Mesothelial cell of epicardium (in vitro differentiated cells): ENCODE measurements around the gene NCF2. TPM values are rescaled to one million over a fixed set of nuclear protein-coding genes. Genes with fewer than 3 reads are reported as not detected.

ENCODE experiments used
- DNase-seq, 2 experiments: peaks; one replicate each; pipeline ENCODE4 v3.0.0; 2021; ENCODE audit warnings: low spot score in 2 of 2; ENCODE audit not compliant: unreplicated experiment in 2 of 2
- H3K27ac Mint-ChIP-seq: 2 replicates; pipeline ENCODE4 v1.8.0; 2021; ENCODE audit warnings: mixed read lengths
- H3K27me3 Mint-ChIP-seq: 2 replicates; pipeline ENCODE4 v1.8.0; 2021; ENCODE audit warnings: low read depth, mixed read lengths
- H3K36me3 Mint-ChIP-seq: 2 replicates; pipeline ENCODE4 v1.8.0; 2021; ENCODE audit warnings: mixed read lengths
- H3K4me1 Mint-ChIP-seq: 2 replicates; pipeline ENCODE4 v1.8.0; 2021; ENCODE audit warnings: mixed read lengths
- H3K4me3 Mint-ChIP-seq: 2 replicates; pipeline ENCODE4 v1.8.0; 2021; ENCODE audit warnings: mild to moderate bottlenecking, moderate library complexity, mixed read lengths
- H3K9me3 Mint-ChIP-seq: 2 replicates; pipeline ENCODE4 v1.8.0; 2021; ENCODE audit warnings: mixed read lengths
- CTCF ChIP-seq: fragments of 200-600 bp; sonication (generic); IDR thresholded peaks from one replicate; pipeline ENCODE4 v1.5.0; 2021; ENCODE audit warnings: antibody characterized with exemption; ENCODE audit not compliant: unreplicated experiment
- total RNA-seq: library from RNA; stranded (reverse); gene quantifications from 3 replicates; pipeline ENCODE4 v1.2.1, GENCODE V29; 2021

NCF2 gene
- total RNA-seq, 1 donor from 2014 or later, result not detected

GRCh38 chr1:183551924-183552323 lies 38.3 kb downstream of the NCF2 start:
- Mint-ChIP-seq H3K9me3 (no peaks in the 10 kb centered on the region), H3K27ac (no peak overlapping the region), H3K27me3 (no peaks in the 10 kb centered on the region), H3K4me3 (no peak overlapping the region), H3K36me3 (peaks cover 23% of the 10 kb centered on the region), H3K4me1 (peaks cover 5% of the 10 kb centered on the region)
- no peak for DNase-seq
- no peak for TF ChIP-seq CTCF

- Mint-ChIP-seq H3K4me3 (no peak overlapping the region), H3K9me3 (no peaks in the 10 kb centered on the region), H3K27ac (no peak overlapping the region), H3K4me1 (peaks cover 5% of the 10 kb centered on the region), H3K27me3 (no peaks in the 10 kb centered on the region), H3K36me3 (peaks cover 27% of the 10 kb centered on the region)
- no peak for DNase-seq
- TF ChIP-seq CTCF, result no peak
Observed at GRCh38 chr1:183550915-183551314, 39.3 kb downstream of the NCF2 start.

- no peaks in the 10 kb centered on the region for H3K27me3 Mint-ChIP-seq
- peaks cover 34% of the 10 kb centered on the region for H3K36me3 Mint-ChIP-seq
- no peak for DNase-seq
- H3K27ac Mint-ChIP-seq, result no peak overlapping the region
- no peak for TF ChIP-seq CTCF
- peaks cover 2% of the 10 kb centered on the region for H3K4me1 Mint-ChIP-seq
- H3K4me3 Mint-ChIP-seq, result no peak overlapping the region
- H3K9me3 Mint-ChIP-seq, result no peaks in the 10 kb centered on the region
Observed at GRCh38 chr1:183548116-183548515, 42.1 kb downstream of the NCF2 start.

GRCh38 chr1:183546427-183546826 lies 43.8 kb downstream of the NCF2 start:
- no peak for DNase-seq
- peaks cover 2% of the 10 kb centered on the region for H3K4me1 Mint-ChIP-seq
- no peak overlapping the region for H3K27ac Mint-ChIP-seq
- peaks cover 32% of the 10 kb centered on the region for H3K36me3 Mint-ChIP-seq
- no peak overlapping the region for H3K4me3 Mint-ChIP-seq
- H3K9me3 Mint-ChIP-seq, result no peaks in the 10 kb centered on the region
- no peak for TF ChIP-seq CTCF
- no peaks in the 10 kb centered on the region for H3K27me3 Mint-ChIP-seq

- TF ChIP-seq CTCF, result no peak
- Mint-ChIP-seq H3K4me1 (peaks cover 2% of the 10 kb centered on the region), H3K4me3 (no peak overlapping the region), H3K9me3 (no peaks in the 10 kb centered on the region), H3K36me3 (peaks cover 29% of the 10 kb centered on the region), H3K27me3 (no peaks in the 10 kb centered on the region), H3K27ac (no peak overlapping the region)
- no peak for DNase-seq
Observed at GRCh38 chr1:183544598-183545297, 45.5 kb downstream of the NCF2 start.
